Measurements from ENCODE around the gene HEATR3. TPM values are rescaled to one million over a fixed set of nuclear protein-coding genes. Genes with fewer than 3 reads are reported as not detected.

HEATR3 gene
- total and polyA plus RNA-seq, 2 donors (not counting 1 experiment from before 2014, with no cell fraction given), result 18.0 to 21.0 TPM

GRCh38 chr16:50144211-50144610 is 78.4 kb downstream of the HEATR3 start:
- 100% methylated on average over 1 of the region's 2 CpGs for WGBS (ENCODE audit: insufficient coverage)
- CTCF ChIA-PET, result no interaction called here

DNA sequence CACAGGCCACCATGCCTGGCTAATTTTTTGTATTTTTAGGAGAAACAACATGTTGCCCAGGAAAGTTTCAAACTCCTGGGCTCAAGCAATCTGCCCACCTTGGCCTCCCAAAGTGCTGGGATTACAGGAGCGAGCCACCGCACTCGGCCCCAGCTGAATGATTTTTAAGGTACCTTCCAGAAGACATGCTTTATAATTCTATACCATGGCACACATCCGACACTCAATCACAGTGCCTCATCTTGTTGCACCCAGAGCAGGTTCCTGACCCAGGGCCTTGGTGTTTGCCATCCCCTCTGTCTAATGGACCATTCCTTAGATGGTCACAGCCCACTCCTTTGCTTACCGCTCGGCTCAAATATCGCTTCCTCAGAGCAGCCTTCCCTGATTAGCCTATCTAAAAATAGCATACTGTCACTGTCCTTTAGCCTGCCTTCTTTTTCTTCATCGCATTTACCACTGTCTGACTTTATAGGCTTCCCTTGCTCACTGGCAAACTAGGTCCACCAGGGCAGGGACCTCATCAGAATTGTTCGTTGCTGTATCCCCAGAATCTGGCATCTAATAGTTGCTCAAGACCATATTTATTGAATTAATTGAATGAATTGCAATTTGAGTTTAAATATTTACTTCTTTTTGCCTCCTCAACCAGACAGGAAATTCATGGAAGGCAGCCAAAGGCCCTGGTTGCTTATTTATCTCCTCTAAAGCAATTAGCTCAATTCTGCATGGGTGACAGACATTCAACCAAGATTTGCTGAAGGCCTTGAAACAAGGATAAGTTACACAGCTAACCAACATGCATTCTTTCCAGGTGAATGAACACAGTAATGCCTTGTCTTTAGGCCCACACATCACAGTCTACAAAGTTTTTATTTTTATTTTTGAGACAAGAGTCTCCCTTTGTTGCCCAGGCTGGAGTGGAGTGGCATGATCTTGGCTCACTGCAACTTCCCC is 81.0 kb downstream of the HEATR3 start:
- CTCF ChIA-PET, result no interaction called here
- Histone ChIP-seq H3K4me3 (ENCODE audit: control extremely low read depth in 1 of 5, extremely low read depth in 1 of 5, insufficient read depth in 1 of 5, low read depth in 2 of 5, low read length in 4 of 5) (no peak overlapping the region), H3K27me3 (replicated peaks in 1 of 4; ENCODE audit: control extremely low read depth in 1 of 4, control insufficient read depth in 3 of 4, insufficient read depth in 4 of 4, low read length in 3 of 4) (no peaks in the 10 kb centered on the region), H3K79me2 (ENCODE audit: control insufficient read depth, insufficient read depth, low read length) (no peaks in the 10 kb centered on the region), H3K9ac (ENCODE audit: low read length) (no peak overlapping the region), H4K20me1 (ENCODE audit: control insufficient read depth, insufficient read depth, low read length, poor library complexity, severe bottlenecking) (no peaks in the 10 kb centered on the region), H3K36me3 (replicated peaks in 1 of 2; ENCODE audit: control extremely low read depth in 1 of 2, control insufficient read depth in 1 of 2, extremely low read depth in 1 of 2, insufficient read depth in 2 of 2, low read length in 1 of 2) (no peaks in the 10 kb centered on the region), H3K4me2 (replicated peaks; ENCODE audit: low read depth, low read length, poor library complexity, severe bottlenecking) (no peak overlapping the region), H3K27ac (ENCODE audit: low read length in 2 of 2) (no peak overlapping the region), H3K4me1 (ENCODE audit: control insufficient read depth in 2 of 2, insufficient read depth in 2 of 2, low read length in 2 of 2) (peaks cover 0 to 2% of the 10 kb centered on the region in 2 donors), H2AFZ (ENCODE audit: insufficient read depth, low read depth, low read length, poor library complexity, severe bottlenecking) (no peak overlapping the region), H3K9me3 (ENCODE audit: control extremely low read depth in 1 of 3, control insufficient read depth in 2 of 3, insufficient read depth in 1 of 3, low read length in 2 of 3) (no peaks in the 10 kb centered on the region)
- ATAC-seq (ENCODE audit: low read depth) (no peak), DNase-seq (no peak)
- Mint-ChIP-seq H3K9me3 (ENCODE audit: insufficient read depth) (no peaks in the 10 kb centered on the region), H3K4me1 (peaks cover under 1% of the 10 kb centered on the region), H3K27me3 (no peaks in the 10 kb centered on the region), H3K27ac (no peak overlapping the region), H3K4me3 (no peak overlapping the region)
- 87% methylated on average over 8 of the region's 9 CpGs for WGBS (ENCODE audit: insufficient coverage)
- POLR2A ChIA-PET, result no interaction called here
- intact Hi-C loops (cut with micrococcal nuclease), result no loop called here
- TF ChIP-seq EZH2 (IDR thresholded peaks at IDR 0.05; ENCODE audit: borderline replicate concordance, insufficient read depth, low read depth, low read length, poor library complexity, severe bottlenecking), result no peak
- TF ChIP-seq, protein P1, sequence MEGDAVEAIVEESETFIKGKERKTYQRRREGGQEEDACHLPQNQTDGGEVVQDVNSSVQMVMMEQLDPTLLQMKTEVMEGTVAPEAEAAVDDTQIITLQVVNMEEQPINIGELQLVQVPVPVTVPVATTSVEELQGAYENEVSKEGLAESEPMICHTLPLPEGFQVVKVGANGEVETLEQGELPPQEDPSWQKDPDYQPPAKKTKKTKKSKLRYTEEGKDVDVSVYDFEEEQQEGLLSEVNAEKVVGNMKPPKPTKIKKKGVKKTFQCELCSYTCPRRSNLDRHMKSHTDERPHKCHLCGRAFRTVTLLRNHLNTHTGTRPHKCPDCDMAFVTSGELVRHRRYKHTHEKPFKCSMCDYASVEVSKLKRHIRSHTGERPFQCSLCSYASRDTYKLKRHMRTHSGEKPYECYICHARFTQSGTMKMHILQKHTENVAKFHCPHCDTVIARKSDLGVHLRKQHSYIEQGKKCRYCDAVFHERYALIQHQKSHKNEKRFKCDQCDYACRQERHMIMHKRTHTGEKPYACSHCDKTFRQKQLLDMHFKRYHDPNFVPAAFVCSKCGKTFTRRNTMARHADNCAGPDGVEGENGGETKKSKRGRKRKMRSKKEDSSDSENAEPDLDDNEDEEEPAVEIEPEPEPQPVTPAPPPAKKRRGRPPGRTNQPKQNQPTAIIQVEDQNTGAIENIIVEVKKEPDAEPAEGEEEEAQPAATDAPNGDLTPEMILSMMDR (IDR thresholded peaks at IDR 0.05), result no peak

More at GRCh38 chr16:50144211-50144610, 78.4 kb downstream of the HEATR3 start:
- H3K9ac ChIP-seq (ENCODE audit: low read length), result no peak overlapping the region
- H3K36me3 ChIP-seq (replicated peaks in 1 of 2; ENCODE audit: control extremely low read depth in 1 of 2, control insufficient read depth in 1 of 2, extremely low read depth in 1 of 2, insufficient read depth in 2 of 2, low read length in 1 of 2), result no peaks in the 10 kb centered on the region
- H3K4me1 ChIP-seq (ENCODE audit: control insufficient read depth in 2 of 2, insufficient read depth in 2 of 2, low read length in 2 of 2), result no peaks in the 10 kb centered on the region
- Mint-ChIP-seq H3K27ac (no peak overlapping the region), H3K9me3 (ENCODE audit: insufficient read depth) (no peaks in the 10 kb centered on the region), H3K27me3 (no peaks in the 10 kb centered on the region), H3K4me3 (no peak overlapping the region), H3K4me1 (no peaks in the 10 kb centered on the region)
- no peak overlapping the region for H2AFZ ChIP-seq (ENCODE audit: insufficient read depth, low read depth, low read length, poor library complexity, severe bottlenecking)
- POLR2A ChIA-PET, result no interaction called here
- no peaks in the 10 kb centered on the region for H3K79me2 ChIP-seq (ENCODE audit: control insufficient read depth, insufficient read depth, low read length)
- H3K9me3 ChIP-seq (ENCODE audit: control extremely low read depth in 1 of 3, control insufficient read depth in 2 of 3, insufficient read depth in 1 of 3, low read length in 2 of 3), result no peaks in the 10 kb centered on the region
- H3K4me3 ChIP-seq (ENCODE audit: control extremely low read depth in 1 of 5, extremely low read depth in 1 of 5, insufficient read depth in 1 of 5, low read depth in 2 of 5, low read length in 4 of 5), result no peak overlapping the region
- intact Hi-C loops (cut with micrococcal nuclease), result no loop called here
- H4K20me1 ChIP-seq (ENCODE audit: control insufficient read depth, insufficient read depth, low read length, poor library complexity, severe bottlenecking), result no peaks in the 10 kb centered on the region
- H3K4me2 ChIP-seq (replicated peaks; ENCODE audit: low read depth, low read length, poor library complexity, severe bottlenecking), result no peak overlapping the region
- no peak overlapping the region for H3K27ac ChIP-seq (ENCODE audit: low read length in 2 of 2)
- DNase-seq (no peak), ATAC-seq (ENCODE audit: low read depth) (no peak)
- TF ChIP-seq, protein P1 (IDR thresholded peaks at IDR 0.05), result no peak
- TF ChIP-seq EZH2 (IDR thresholded peaks at IDR 0.05; ENCODE audit: borderline replicate concordance, insufficient read depth, low read depth, low read length, poor library complexity, severe bottlenecking), result no peak
- no peaks in the 10 kb centered on the region for H3K27me3 ChIP-seq (replicated peaks in 1 of 4; ENCODE audit: control extremely low read depth in 1 of 4, control insufficient read depth in 3 of 4, insufficient read depth in 4 of 4, low read length in 3 of 4)
